ENCODE data around the gene PBRM1. TPM values are rescaled to one million over a fixed set of nuclear protein-coding genes. Genes with fewer than 3 reads are reported as not detected.

PBRM1 gene
- total RNA-seq, 1 experiment from 2014 or later: 74.2 TPM

- no peak overlapping the region for H3K4me2 ChIP-seq (ENCODE audit: insufficient read depth, insufficient read length, low read length)
- DNase-seq: no peak
Measured at GRCh38 chr3:52521881-52522650, 163.6 kb downstream of the PBRM1 start.

More at GRCh38 chr3:52521881-52522650, 163.6 kb downstream of the PBRM1 start:
- H3K23ac ChIP-seq (ENCODE audit: insufficient read length, low read depth, low read length): no peak overlapping the region
- H3K4me1 ChIP-seq (ENCODE audit: insufficient read depth, low read length): no peaks in the 10 kb centered on the region
- H2AFZ ChIP-seq (ENCODE audit: low read length): no peak overlapping the region
- H2BK120ac ChIP-seq (ENCODE audit: low read depth, low read length, poor library complexity, severe bottlenecking): no peak overlapping the region
- no peaks in the 10 kb centered on the region for H3K23me2 ChIP-seq (ENCODE audit: insufficient read length, low read depth, low read length, poor library complexity, severe bottlenecking)
- H2BK12ac ChIP-seq (ENCODE audit: insufficient read length, low read depth, low read length): no peak overlapping the region
- H4K5ac ChIP-seq (ENCODE audit: insufficient read length, low read depth, low read length): no peak overlapping the region
- no peak overlapping the region for H2AK5ac ChIP-seq (ENCODE audit: insufficient read length, low read length)
- H3T11ph ChIP-seq (ENCODE audit: low read length): no peak overlapping the region
- no peaks in the 10 kb centered on the region for H3K9me3 ChIP-seq (ENCODE audit: control insufficient read depth, low read depth, low read length)
- H3K27me3 Mint-ChIP-seq (ENCODE audit: low read depth): peaks cover 2% of the 10 kb centered on the region
- no peak overlapping the region for H4K8ac ChIP-seq (replicated peaks; ENCODE audit: insufficient read length, low read depth, low read length)
- TF ChIP-seq CTCF (conservative IDR thresholded peaks at IDR 0.05): no peak
- H3K4ac ChIP-seq (ENCODE audit: low read depth, low read length): no peak overlapping the region
- no CpG with 5 or more reads among the region's 33 CpGs for WGBS (ENCODE audit: extremely low coverage, insufficient read length, low lambda C conversion rate)
- H3K9ac ChIP-seq (ENCODE audit: extremely low read depth, insufficient read length, low read length): no peak overlapping the region
- peaks cover 6 to 7% of the 10 kb centered on the region in 2 experiments; a peak in 3 of 4 replicates for H3K4me1 Mint-ChIP-seq
- no peak overlapping the region for H3K4me3 Mint-ChIP-seq
- H3K27ac ChIP-seq (ENCODE audit: insufficient read length, low read depth, low read length): no peak overlapping the region
- H4K91ac ChIP-seq (ENCODE audit: insufficient read length, low read depth, low read length): no peak overlapping the region
- H3K56ac ChIP-seq (ENCODE audit: insufficient read length, low read depth, low read length): no peak overlapping the region
- no peak overlapping the region for H3K18ac ChIP-seq (ENCODE audit: insufficient read length, low read depth, low read length)
- no peaks in the 10 kb centered on the region for H3K79me2 ChIP-seq (ENCODE audit: insufficient read depth, low read length)
- H3K14ac ChIP-seq (ENCODE audit: insufficient read depth, low read length): no peak overlapping the region
- no peaks in the 10 kb centered on the region for H3K27me3 ChIP-seq (ENCODE audit: insufficient read depth, low read length)
- H3K9me3 Mint-ChIP-seq: no peaks in the 10 kb centered on the region
- H2BK5ac ChIP-seq (ENCODE audit: insufficient read length, low read length): no peak overlapping the region
- no peaks in the 10 kb centered on the region for H3K79me1 ChIP-seq (ENCODE audit: insufficient read depth, low read depth, low read length, poor library complexity, severe bottlenecking)
- no peak overlapping the region for H3K27ac Mint-ChIP-seq
- peaks cover 3% of the 10 kb centered on the region for H4K20me1 ChIP-seq (ENCODE audit: control insufficient read depth, insufficient read depth, insufficient read length)
- peaks cover 13 to 34% (median 30%) of the 10 kb centered on the region in 3 experiments; a peak in 6 of 7 replicates for H3K36me3 Mint-ChIP-seq (ENCODE audit: insufficient read depth in 1 of 3, low read depth in 3 of 3)
- H2BK20ac ChIP-seq (ENCODE audit: low read depth, low read length, poor library complexity, severe bottlenecking): no peak overlapping the region
- H2BK15ac ChIP-seq (ENCODE audit: low read depth, low read length): no peak overlapping the region

All from H9 (cell line).